Body of pancreas (tissue), 4 donors: Measurements from ENCODE around the gene ACADL.

Experiments used
- CTCF ChIP-seq, 7 experiments: fragments of 450-650 bp in 4 of 7; fragments of 200-600 bp in 3 of 7; sonication (generic) in 3 of 7; IDR thresholded peaks; one replicate each; pipeline ENCODE4 v1.5.1; 2016 to 2019; ENCODE audit warnings: antibody characterized with exemption in 7 of 7
- POLR2A ChIP-seq, 3 donors: fragments of 450-650 bp; IDR thresholded peaks; one replicate each; pipeline ENCODE4 v1.6.1; 2016; ENCODE audit warnings: antibody characterized with exemption in 3 of 3, mild to moderate bottlenecking in 2 of 3

GRCh38 chr2:210157526-210157925 lies 67.7 kb downstream of the ACADL start:
- no peak for TF ChIP-seq CTCF (IDR thresholded peaks at IDR 0.05)
- TF ChIP-seq POLR2A (IDR thresholded peaks at IDR 0.05) = no peak
